GM12892 (cell line): ENCODE data around the gene RTTN.

Source experiments
- POLR2A ChIP-seq: IDR thresholded peaks from 2 replicates; pipeline ENCODE4 v1.6.1; 2011; ENCODE audit warnings: low read depth, low read length, control low read depth
- POLR2AphosphoS5 ChIP-seq: IDR thresholded peaks from 2 replicates; pipeline ENCODE4 v1.6.1; 2011; ENCODE audit warnings: low read depth, low read length, control low read depth
- TAF1 ChIP-seq: IDR thresholded peaks from 2 replicates; pipeline ENCODE4 v1.6.1; 2011; ENCODE audit warnings: low read depth, mild to moderate bottlenecking, control low read depth, low read length, borderline replicate concordance

- no peak for TF ChIP-seq POLR2AphosphoS5
- no peak for TF ChIP-seq POLR2A
- no peak for TF ChIP-seq TAF1
Observed at GRCh38 chr18:69996951-69997798, 208.3 kb downstream of the RTTN start.
